GM12878 (cell line): ENCODE results near the gene CHIA. TPM values are rescaled to one million over a fixed set of nuclear protein-coding genes. Genes with fewer than 3 reads are reported as not detected.

Experiments
- ATAC-seq: fragments of 200-7000 bp; cut with Tn5 transposase; 3 replicates; pipeline ENCODE4 v1.9.1; 2020; ENCODE audit warnings: mild to moderate bottlenecking, moderate library complexity
- BruUV-seq: library from RNA; stranded (reverse); fragments of 400-500 nt; replicated peaks from 2 replicates; lab custom pipeline; 2021; lab: Mats Ljungman, UMichigan
- CTCF ChIA-PET: fragments of 300-600 bp; sonication (Branson Sonifier 250); formaldehyde crosslinking; extraction: SDS; loops from one replicate; lab custom pipeline; 2021; ENCODE audit warnings: inconsistent platforms; lab: Yijun Ruan, JAX
- POLR2A ChIA-PET: fragments of 350-600 bp; formaldehyde crosslinking; extraction: SDS; loops from one replicate; lab custom pipeline; 2021; ENCODE audit warnings: inconsistent platforms; lab: Charles Lee
- RAD21 ChIA-PET: fragments of 300-600 bp; sonication (Branson Sonifier 250); formaldehyde crosslinking; loops from one replicate; lab custom pipeline; 2023; ENCODE audit warnings: antibody characterized with exemption; ENCODE audit not compliant: unreplicated experiment; lab: Charles Lee
- SMC1A ChIA-PET: fragments of 300-600 bp; sonication (Branson Sonifier 250); formaldehyde crosslinking; loops from one replicate; lab custom pipeline; 2023; ENCODE audit not compliant: unreplicated experiment, uncharacterized antibody; lab: Charles Lee
- DNase-seq: peaks from one replicate; pipeline ENCODE4 v3.0.0-alpha.2; 2011; ENCODE audit warnings: low read depth, low spot score
- FAIRE-seq: peaks from 3 replicates; lab custom pipeline; 2011; peaks lifted over from hg19 to GRCh38; lab: Jason Lieb, UNC
- H2AFZ ChIP-seq: 2 replicates; pipeline ENCODE4 v1.6.0; 2011; ENCODE audit warnings: low read depth, low read length, control low read depth; ENCODE audit not compliant: control insufficient read depth
- H3K27ac ChIP-seq: 2 replicates; pipeline ENCODE4 v1.5.1; 2011; ENCODE audit warnings: control low read depth; ENCODE audit not compliant: control insufficient read depth, insufficient read depth
- H3K27me3 ChIP-seq, 2 experiments: replicated peaks in 1 of 2; 2 replicates each; pipeline versions ENCODE4 v1.6.0 to v1.6.1; 2011; ENCODE audit warnings: low read length in 1 of 2; ENCODE audit not compliant: control insufficient read depth in 2 of 2, insufficient read depth in 2 of 2
- H3K36me3 ChIP-seq, 2 experiments: 2 replicates each; pipeline ENCODE4 v1.5.1; 2011; ENCODE audit warnings: low read length in 1 of 2; ENCODE audit not compliant: control insufficient read depth in 2 of 2, insufficient read depth in 2 of 2
- H3K4me1 ChIP-seq: 2 replicates; pipeline ENCODE4 v1.6.1; 2011; ENCODE audit warnings: mild to moderate bottlenecking, low read length, moderate library complexity, mixed read lengths; ENCODE audit not compliant: control insufficient read depth, insufficient read depth
- H3K4me2 ChIP-seq: 2 replicates; pipeline ENCODE4 v1.6.0; 2011; ENCODE audit warnings: control low read depth; ENCODE audit not compliant: control insufficient read depth, insufficient read depth
- H3K4me3 ChIP-seq: fragments of 200-600 bp; sonication (generic); 2 replicates; pipeline ENCODE4 v1.5.1; 2016
- H3K79me2 ChIP-seq: 2 replicates; pipeline ENCODE4 v1.6.0; 2011; ENCODE audit warnings: low read length; ENCODE audit not compliant: control insufficient read depth, insufficient read depth
- H3K9ac ChIP-seq: 2 replicates; pipeline ENCODE4 v1.8.0; 2011; ENCODE audit warnings: low read length, control low read depth, mixed read lengths; ENCODE audit not compliant: control insufficient read depth, insufficient read depth
- H3K9me3 ChIP-seq: replicated peaks from 3 replicates; pipeline ENCODE4 v1.5.1; 2011; ENCODE audit warnings: mild to moderate bottlenecking, low read length; ENCODE audit not compliant: control insufficient read depth, insufficient read depth
- H4K20me1 ChIP-seq: 2 replicates; pipeline ENCODE4 v1.6.0; 2011; ENCODE audit not compliant: control insufficient read depth, insufficient read depth
- CBFB ChIP-seq: IDR thresholded peaks from 2 replicates; pipeline ENCODE4 v1.6.1; 2016; ENCODE audit warnings: antibody characterized with exemption, low read depth
- EZH2 ChIP-seq: IDR thresholded peaks from 2 replicates; pipeline ENCODE4 v1.6.1; 2012; ENCODE audit warnings: low read depth, mild to moderate bottlenecking, control low read depth, inconsistent platforms, low read length, borderline replicate concordance; ENCODE audit not compliant: control insufficient read depth
- FOS ChIP-seq: IDR thresholded peaks from 3 replicates; pipeline ENCODE4 v1.6.1; 2011; ENCODE audit warnings: borderline replicate concordance; ENCODE audit not compliant: insufficient read length; ENCODE audit errors: extremely low read depth
- KAT2A ChIP-seq: conservative IDR thresholded peaks from 2 replicates; pipeline ENCODE4 v1.6.1; 2011; ENCODE audit warnings: low read depth, low read length; ENCODE audit not compliant: control insufficient read depth
- MEF2A ChIP-seq: IDR thresholded peaks from 2 replicates; pipeline ENCODE4 v1.6.1; 2011; ENCODE audit warnings: low read depth, mild to moderate bottlenecking, low read length, moderate library complexity; ENCODE audit not compliant: insufficient read depth
- MTA3 ChIP-seq: IDR thresholded peaks from 2 replicates; pipeline ENCODE4 v1.6.1; 2012; ENCODE audit warnings: low read length, inconsistent platforms, borderline replicate concordance
- SMARCA5 ChIP-seq: fragments of 450-650 bp; IDR thresholded peaks from 2 replicates; pipeline ENCODE4 v1.6.1; 2017; ENCODE audit warnings: mild to moderate bottlenecking
- SRF ChIP-seq, 2 experiments: IDR thresholded peaks; 2 replicates each; pipeline ENCODE4 v1.6.1; 2011; ENCODE audit warnings: low read depth in 2 of 2, low read length in 2 of 2, mild to moderate bottlenecking in 1 of 2, moderate library complexity in 1 of 2
- WGBS: methylation state at CpG from one replicate; pipeline ENCODE4 v1.1.6; 2016; ENCODE audit warnings: low lambda C conversion rate; ENCODE audit not compliant: insufficient replicate concordance, insufficient coverage; ENCODE audit errors: missing lambda C conversion rate; 5-methylcytosine and 5-hydroxymethylcytosine counted together
- in situ Hi-C: fragments of 300-500 bp; cut with MboI; formaldehyde crosslinking; loops from 9 replicates; pipeline ENCODE4 v1.14.3; 2018; ENCODE audit warnings: mixed read lengths
- intact Hi-C: fragments of 100-400 bp; cut with micrococcal nuclease; formaldehyde crosslinking; loops from one replicate; pipeline ENCODE4 v1.14.2; 2022; ENCODE audit not compliant: unreplicated experiment
- polyA plus RNA-seq, 11 experiments: library from polyadenylated mRNA; depleted of rRNA in 4 of 11; unstranded in 6 of 11; stranded (reverse) in 5 of 11; fragments of >200 nt; fragmentation: Nextera tagmentation in 4 of 11; fragmentation: Illumina TruSeq in 1 of 11; extraction: Ambion mirVana in 4 of 11; extraction: Trizol in 1 of 11; gene quantifications; 1 replicate in 1 of 11; 2 replicates in 10 of 11; pipeline versions ENCODE4 v1.2.1 to v1.2.3, GENCODE V29; 2011 to 2016; ENCODE audit warnings: inconsistent platforms in 2 of 11, missing spikeins in 2 of 11, low read depth in 1 of 11
- total RNA-seq, 4 experiments: library from RNA; depleted of rRNA in 3 of 4; stranded (reverse); fragments of >200 nt in 3 of 4; fragmentation: Illumina TruSeq in 1 of 4; extraction: Trizol in 1 of 4; gene quantifications; 2 replicates each; pipeline versions ENCODE4 v1.2.1 to v1.2.3, GENCODE V29; 2013 to 2021
- TF ChIP-seq, protein P1 (sequence below): fragments of 450-650 bp; conservative IDR thresholded peaks from 2 replicates; pipeline ENCODE4 v1.6.1; 2017; ENCODE audit warnings: mild to moderate bottlenecking, moderate library complexity
- TF ChIP-seq, protein P2 (sequence below): IDR thresholded peaks from 2 replicates; pipeline ENCODE4 v1.6.1; 2012; ENCODE audit warnings: low read depth, low read length, improper control_type of control experiment
- TF ChIP-seq, protein P3 (sequence below): IDR thresholded peaks from 2 replicates; pipeline ENCODE4 v1.6.1; 2012; ENCODE audit warnings: low read length, inconsistent platforms
- TF ChIP-seq, protein P4 (sequence below): fragments of 450-650 bp; IDR thresholded peaks from 2 replicates; pipeline ENCODE4 v1.6.1; 2017; ENCODE audit warnings: antibody characterized with exemption, mild to moderate bottlenecking, moderate library complexity
- TF ChIP-seq, protein P5 (sequence below): fragments of 450-650 bp; IDR thresholded peaks from 2 replicates; pipeline ENCODE4 v1.6.1; 2017; ENCODE audit warnings: mild to moderate bottlenecking, low read depth, inconsistent platforms; ENCODE audit not compliant: poor library complexity, severe bottlenecking

CHIA gene
- total and polyA plus RNA-seq, 10 of the 15 experiments (the other 5 are each of a cell fraction or from before 2014, with no cell fraction given): 0.21 TPM; not detected in 9

DNA sequence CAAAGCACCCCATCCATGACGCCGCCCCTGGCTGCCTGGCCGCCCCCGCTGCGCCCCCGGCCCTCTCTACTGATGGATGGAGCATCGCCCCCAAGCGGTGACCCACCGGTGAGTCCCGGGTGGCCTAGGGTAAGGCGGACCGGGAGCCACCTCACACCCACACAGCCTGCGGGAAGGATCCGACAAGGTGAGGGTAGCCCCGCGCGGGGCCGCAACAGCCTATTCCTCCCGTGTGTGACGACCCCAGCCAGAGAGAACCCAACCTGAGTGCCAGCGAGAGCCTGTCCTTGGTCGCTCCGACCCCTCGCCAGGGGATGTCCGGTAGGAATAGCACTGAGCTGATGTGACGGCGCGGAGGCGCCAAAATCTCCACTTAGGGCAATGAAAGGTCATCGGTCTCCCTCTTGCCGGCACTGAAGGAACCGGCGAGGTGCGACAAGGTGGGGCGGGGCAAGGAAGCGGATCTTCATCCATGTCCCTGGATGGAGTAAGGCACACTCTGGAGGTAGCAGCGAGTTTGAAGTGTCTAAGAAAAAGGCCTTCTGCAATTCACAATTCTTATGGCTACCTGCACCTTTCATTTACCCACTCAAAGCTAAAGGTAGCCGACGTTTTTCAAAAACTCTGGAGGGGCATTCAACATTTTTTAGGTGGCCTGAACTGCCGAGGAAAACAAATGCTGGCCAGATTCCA lies 19.7 kb upstream of the CHIA start:
- H3K9me3 ChIP-seq: peaks cover 1% of the 10 kb centered on the region; the same call in 2 of the 3 replicates
- BruUV-seq: no TSS peak
- H3K27me3 ChIP-seq: peaks cover 3% of the 10 kb centered on the region in 2 experiments; a peak in 3 of 4 replicates
- ATAC-seq (no peak), FAIRE-seq (no peak), DNase-seq (no peak)
- no peaks in the 10 kb centered on the region for H4K20me1 ChIP-seq
- peak overlapping the region; percentile 22 for H3K4me2 ChIP-seq
- H3K79me2 ChIP-seq: no peaks in the 10 kb centered on the region
- peaks cover 4% of the 10 kb centered on the region for H3K4me1 ChIP-seq
- H3K9ac ChIP-seq: no peak overlapping the region
- 38% methylated on average over 40 of the region's 40 CpGs for WGBS
- CTCF ChIA-PET: interaction anchor here (0.6 to 0.7 kb wide), 2 partner anchors 140 to 230 kb away, joined by 3 to 8 read pairs; no protein-coding TSS in a partner anchor
- no peak overlapping the region for H3K4me3 ChIP-seq
- intact Hi-C loops (no loop called here), in situ Hi-C loops (no loop called here)
- H3K27ac ChIP-seq: no peak overlapping the region
- POLR2A ChIA-PET: no interaction called here
- RAD21 ChIA-PET: no interaction called here
- H2AFZ ChIP-seq: peak overlapping the region; percentile 25; the same call in 1 of the 2 replicates
- H3K36me3 ChIP-seq: no peaks in the 10 kb centered on the region
- SMC1A ChIA-PET: no interaction called here
- TF ChIP-seq KAT2A (no peak), MEF2A (no peak), CBFB (no peak), FOS (no peak), MTA3 (no peak), EZH2 (no peak), SMARCA5 (no peak), SRF (IDR thresholded peaks at IDR 0.05; ENCODE audit: low read depth in 2 of 2, low read length in 2 of 2) (no peak)
- TF ChIP-seq, protein P1, sequence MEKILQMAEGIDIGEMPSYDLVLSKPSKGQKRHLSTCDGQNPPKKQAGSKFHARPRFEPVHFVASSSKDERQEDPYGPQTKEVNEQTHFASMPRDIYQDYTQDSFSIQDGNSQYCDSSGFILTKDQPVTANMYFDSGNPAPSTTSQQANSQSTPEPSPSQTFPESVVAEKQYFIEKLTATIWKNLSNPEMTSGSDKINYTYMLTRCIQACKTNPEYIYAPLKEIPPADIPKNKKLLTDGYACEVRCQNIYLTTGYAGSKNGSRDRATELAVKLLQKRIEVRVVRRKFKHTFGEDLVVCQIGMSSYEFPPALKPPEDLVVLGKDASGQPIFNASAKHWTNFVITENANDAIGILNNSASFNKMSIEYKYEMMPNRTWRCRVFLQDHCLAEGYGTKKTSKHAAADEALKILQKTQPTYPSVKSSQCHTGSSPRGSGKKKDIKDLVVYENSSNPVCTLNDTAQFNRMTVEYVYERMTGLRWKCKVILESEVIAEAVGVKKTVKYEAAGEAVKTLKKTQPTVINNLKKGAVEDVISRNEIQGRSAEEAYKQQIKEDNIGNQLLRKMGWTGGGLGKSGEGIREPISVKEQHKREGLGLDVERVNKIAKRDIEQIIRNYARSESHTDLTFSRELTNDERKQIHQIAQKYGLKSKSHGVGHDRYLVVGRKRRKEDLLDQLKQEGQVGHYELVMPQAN: no peak
- TF ChIP-seq, protein P2, sequence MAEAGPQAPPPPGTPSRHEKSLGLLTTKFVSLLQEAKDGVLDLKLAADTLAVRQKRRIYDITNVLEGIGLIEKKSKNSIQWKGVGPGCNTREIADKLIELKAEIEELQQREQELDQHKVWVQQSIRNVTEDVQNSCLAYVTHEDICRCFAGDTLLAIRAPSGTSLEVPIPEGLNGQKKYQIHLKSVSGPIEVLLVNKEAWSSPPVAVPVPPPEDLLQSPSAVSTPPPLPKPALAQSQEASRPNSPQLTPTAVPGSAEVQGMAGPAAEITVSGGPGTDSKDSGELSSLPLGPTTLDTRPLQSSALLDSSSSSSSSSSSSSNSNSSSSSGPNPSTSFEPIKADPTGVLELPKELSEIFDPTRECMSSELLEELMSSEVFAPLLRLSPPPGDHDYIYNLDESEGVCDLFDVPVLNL: no peak
- TF ChIP-seq, protein P3, sequence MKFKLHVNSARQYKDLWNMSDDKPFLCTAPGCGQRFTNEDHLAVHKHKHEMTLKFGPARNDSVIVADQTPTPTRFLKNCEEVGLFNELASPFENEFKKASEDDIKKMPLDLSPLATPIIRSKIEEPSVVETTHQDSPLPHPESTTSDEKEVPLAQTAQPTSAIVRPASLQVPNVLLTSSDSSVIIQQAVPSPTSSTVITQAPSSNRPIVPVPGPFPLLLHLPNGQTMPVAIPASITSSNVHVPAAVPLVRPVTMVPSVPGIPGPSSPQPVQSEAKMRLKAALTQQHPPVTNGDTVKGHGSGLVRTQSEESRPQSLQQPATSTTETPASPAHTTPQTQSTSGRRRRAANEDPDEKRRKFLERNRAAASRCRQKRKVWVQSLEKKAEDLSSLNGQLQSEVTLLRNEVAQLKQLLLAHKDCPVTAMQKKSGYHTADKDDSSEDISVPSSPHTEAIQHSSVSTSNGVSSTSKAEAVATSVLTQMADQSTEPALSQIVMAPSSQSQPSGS: no peak
- TF ChIP-seq, protein P4, sequence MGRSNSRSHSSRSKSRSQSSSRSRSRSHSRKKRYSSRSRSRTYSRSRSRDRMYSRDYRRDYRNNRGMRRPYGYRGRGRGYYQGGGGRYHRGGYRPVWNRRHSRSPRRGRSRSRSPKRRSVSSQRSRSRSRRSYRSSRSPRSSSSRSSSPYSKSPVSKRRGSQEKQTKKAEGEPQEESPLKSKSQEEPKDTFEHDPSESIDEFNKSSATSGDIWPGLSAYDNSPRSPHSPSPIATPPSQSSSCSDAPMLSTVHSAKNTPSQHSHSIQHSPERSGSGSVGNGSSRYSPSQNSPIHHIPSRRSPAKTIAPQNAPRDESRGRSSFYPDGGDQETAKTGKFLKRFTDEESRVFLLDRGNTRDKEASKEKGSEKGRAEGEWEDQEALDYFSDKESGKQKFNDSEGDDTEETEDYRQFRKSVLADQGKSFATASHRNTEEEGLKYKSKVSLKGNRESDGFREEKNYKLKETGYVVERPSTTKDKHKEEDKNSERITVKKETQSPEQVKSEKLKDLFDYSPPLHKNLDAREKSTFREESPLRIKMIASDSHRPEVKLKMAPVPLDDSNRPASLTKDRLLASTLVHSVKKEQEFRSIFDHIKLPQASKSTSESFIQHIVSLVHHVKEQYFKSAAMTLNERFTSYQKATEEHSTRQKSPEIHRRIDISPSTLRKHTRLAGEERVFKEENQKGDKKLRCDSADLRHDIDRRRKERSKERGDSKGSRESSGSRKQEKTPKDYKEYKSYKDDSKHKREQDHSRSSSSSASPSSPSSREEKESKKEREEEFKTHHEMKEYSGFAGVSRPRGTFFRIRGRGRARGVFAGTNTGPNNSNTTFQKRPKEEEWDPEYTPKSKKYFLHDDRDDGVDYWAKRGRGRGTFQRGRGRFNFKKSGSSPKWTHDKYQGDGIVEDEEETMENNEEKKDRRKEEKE: no peak
- TF ChIP-seq, protein P5, sequence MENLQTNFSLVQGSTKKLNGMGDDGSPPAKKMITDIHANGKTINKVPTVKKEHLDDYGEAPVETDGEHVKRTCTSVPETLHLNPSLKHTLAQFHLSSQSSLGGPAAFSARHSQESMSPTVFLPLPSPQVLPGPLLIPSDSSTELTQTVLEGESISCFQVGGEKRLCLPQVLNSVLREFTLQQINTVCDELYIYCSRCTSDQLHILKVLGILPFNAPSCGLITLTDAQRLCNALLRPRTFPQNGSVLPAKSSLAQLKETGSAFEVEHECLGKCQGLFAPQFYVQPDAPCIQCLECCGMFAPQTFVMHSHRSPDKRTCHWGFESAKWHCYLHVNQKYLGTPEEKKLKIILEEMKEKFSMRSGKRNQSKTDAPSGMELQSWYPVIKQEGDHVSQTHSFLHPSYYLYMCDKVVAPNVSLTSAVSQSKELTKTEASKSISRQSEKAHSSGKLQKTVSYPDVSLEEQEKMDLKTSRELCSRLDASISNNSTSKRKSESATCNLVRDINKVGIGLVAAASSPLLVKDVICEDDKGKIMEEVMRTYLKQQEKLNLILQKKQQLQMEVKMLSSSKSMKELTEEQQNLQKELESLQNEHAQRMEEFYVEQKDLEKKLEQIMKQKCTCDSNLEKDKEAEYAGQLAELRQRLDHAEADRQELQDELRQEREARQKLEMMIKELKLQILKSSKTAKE: no peak
